HL-60 (cell line): ENCODE results near the gene AKT1.

Source experiments
- GABPA ChIP-seq: IDR thresholded peaks from 2 replicates; pipeline ENCODE4 v1.6.1; 2012; ENCODE audit warnings: low read depth
- POLR2AphosphoS5 ChIP-seq: IDR thresholded peaks from 2 replicates; pipeline ENCODE4 v1.6.1; 2012; ENCODE audit warnings: low read depth
- SPI1 ChIP-seq: IDR thresholded peaks from 2 replicates; pipeline ENCODE4 v1.6.1; 2012; ENCODE audit warnings: low read depth, mild to moderate bottlenecking, borderline replicate concordance
- TF ChIP-seq, protein P1 (sequence below): IDR thresholded peaks from 2 replicates; pipeline ENCODE4 v1.6.1; 2012; ENCODE audit warnings: low read depth; ENCODE audit not compliant: insufficient replicate concordance
- TF ChIP-seq, protein P2 (sequence below): IDR thresholded peaks from one replicate; pipeline ENCODE4 v1.5.1; 2011; ENCODE audit warnings: low read length, control low read depth, inconsistent platforms; ENCODE audit not compliant: insufficient read depth

DNA sequence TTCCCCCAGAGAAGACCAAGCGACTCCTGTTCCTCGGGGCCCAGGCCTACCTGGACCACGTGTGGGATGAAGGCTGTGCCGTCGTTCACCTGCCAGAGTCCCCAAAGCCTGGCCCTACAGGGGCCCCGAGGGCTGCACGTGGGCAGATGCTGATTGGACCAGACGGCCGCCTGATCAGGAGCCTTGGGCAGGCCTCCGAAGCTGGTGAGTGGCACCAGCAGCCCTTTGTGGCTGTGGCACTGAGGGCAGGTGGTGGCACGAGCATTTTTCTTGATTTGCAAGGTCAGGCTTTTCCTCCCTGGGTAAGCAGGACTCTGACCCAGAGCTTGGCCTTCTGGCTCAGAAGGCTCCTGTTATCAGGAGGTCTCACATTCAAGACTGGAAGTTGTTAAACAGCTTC lies 39.9 kb downstream of the AKT1 start:
- TF ChIP-seq GABPA (no peak), POLR2AphosphoS5 (no peak), SPI1 (no peak)
- TF ChIP-seq, protein P1, sequence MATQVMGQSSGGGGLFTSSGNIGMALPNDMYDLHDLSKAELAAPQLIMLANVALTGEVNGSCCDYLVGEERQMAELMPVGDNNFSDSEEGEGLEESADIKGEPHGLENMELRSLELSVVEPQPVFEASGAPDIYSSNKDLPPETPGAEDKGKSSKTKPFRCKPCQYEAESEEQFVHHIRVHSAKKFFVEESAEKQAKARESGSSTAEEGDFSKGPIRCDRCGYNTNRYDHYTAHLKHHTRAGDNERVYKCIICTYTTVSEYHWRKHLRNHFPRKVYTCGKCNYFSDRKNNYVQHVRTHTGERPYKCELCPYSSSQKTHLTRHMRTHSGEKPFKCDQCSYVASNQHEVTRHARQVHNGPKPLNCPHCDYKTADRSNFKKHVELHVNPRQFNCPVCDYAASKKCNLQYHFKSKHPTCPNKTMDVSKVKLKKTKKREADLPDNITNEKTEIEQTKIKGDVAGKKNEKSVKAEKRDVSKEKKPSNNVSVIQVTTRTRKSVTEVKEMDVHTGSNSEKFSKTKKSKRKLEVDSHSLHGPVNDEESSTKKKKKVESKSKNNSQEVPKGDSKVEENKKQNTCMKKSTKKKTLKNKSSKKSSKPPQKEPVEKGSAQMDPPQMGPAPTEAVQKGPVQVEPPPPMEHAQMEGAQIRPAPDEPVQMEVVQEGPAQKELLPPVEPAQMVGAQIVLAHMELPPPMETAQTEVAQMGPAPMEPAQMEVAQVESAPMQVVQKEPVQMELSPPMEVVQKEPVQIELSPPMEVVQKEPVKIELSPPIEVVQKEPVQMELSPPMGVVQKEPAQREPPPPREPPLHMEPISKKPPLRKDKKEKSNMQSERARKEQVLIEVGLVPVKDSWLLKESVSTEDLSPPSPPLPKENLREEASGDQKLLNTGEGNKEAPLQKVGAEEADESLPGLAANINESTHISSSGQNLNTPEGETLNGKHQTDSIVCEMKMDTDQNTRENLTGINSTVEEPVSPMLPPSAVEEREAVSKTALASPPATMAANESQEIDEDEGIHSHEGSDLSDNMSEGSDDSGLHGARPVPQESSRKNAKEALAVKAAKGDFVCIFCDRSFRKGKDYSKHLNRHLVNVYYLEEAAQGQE, result no peak
- TF ChIP-seq, protein P2, sequence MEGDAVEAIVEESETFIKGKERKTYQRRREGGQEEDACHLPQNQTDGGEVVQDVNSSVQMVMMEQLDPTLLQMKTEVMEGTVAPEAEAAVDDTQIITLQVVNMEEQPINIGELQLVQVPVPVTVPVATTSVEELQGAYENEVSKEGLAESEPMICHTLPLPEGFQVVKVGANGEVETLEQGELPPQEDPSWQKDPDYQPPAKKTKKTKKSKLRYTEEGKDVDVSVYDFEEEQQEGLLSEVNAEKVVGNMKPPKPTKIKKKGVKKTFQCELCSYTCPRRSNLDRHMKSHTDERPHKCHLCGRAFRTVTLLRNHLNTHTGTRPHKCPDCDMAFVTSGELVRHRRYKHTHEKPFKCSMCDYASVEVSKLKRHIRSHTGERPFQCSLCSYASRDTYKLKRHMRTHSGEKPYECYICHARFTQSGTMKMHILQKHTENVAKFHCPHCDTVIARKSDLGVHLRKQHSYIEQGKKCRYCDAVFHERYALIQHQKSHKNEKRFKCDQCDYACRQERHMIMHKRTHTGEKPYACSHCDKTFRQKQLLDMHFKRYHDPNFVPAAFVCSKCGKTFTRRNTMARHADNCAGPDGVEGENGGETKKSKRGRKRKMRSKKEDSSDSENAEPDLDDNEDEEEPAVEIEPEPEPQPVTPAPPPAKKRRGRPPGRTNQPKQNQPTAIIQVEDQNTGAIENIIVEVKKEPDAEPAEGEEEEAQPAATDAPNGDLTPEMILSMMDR, result no peak
